MCF 10A (cell line): ENCODE measurements around the gene CACNA1D. TPM values are rescaled to one million over a fixed set of nuclear protein-coding genes. Genes with fewer than 3 reads are reported as not detected.

Experiments used
- BruUV-seq: library from RNA; stranded (reverse); fragments of 400-500 nt; replicated peaks from 2 replicates; lab custom pipeline; 2021; lab: Mats Ljungman, UMichigan
- CTCF ChIA-PET: fragments of 300-600 bp; sonication (Branson Sonifier 250); formaldehyde crosslinking; extraction: SDS; loops from one replicate; lab custom pipeline; 2021; ENCODE audit warnings: antibody characterized with exemption, inconsistent platforms; lab: Yijun Ruan, JAX
- POLR2A ChIA-PET: fragments of 300-600, 350-650 bp; sonication (Branson Sonifier 250); formaldehyde crosslinking; extraction: SDS; loops from one replicate; lab custom pipeline; 2020; ENCODE audit warnings: antibody characterized with exemption, inconsistent platforms; lab: Yijun Ruan, JAX
- DNase-seq: peaks from one replicate; pipeline ENCODE4 v3.0.0-alpha.2; 2018; ENCODE audit not compliant: unreplicated experiment
- H3K27ac Mint-ChIP-seq: one replicate; pipeline ENCODE4 v1.8.0; 2022; ENCODE audit warnings: mild to moderate bottlenecking, low read depth, mixed read lengths; ENCODE audit not compliant: unreplicated experiment
- H3K27me3 Mint-ChIP-seq: one replicate; pipeline ENCODE4 v1.8.0; 2022; ENCODE audit warnings: mixed read lengths; ENCODE audit not compliant: insufficient read depth, unreplicated experiment
- H3K36me3 Mint-ChIP-seq: one replicate; pipeline ENCODE4 v1.8.0; 2022; ENCODE audit warnings: mild to moderate bottlenecking, moderate library complexity, mixed read lengths; ENCODE audit not compliant: insufficient read depth, unreplicated experiment
- H3K4me1 Mint-ChIP-seq: one replicate; pipeline ENCODE4 v1.8.0; 2022; ENCODE audit warnings: mixed read lengths; ENCODE audit not compliant: insufficient read depth, unreplicated experiment
- H3K4me3 Mint-ChIP-seq: one replicate; pipeline ENCODE4 v1.8.0; 2022; ENCODE audit warnings: mild to moderate bottlenecking, moderate library complexity, mixed read lengths; ENCODE audit not compliant: unreplicated experiment
- H3K9me3 Mint-ChIP-seq: one replicate; pipeline ENCODE4 v1.8.0; 2022; ENCODE audit warnings: mixed read lengths; ENCODE audit not compliant: unreplicated experiment
- intact Hi-C: fragments of 100-400 bp; cut with micrococcal nuclease; formaldehyde crosslinking; loops from 2 replicates; pipeline ENCODE4 v1.14.1; 2022
- total RNA-seq: library from RNA; stranded (reverse); gene quantifications from 2 replicates; pipeline ENCODE4 v1.2.3, GENCODE V29; 2022
- TF ChIP-seq, protein P1 (sequence below): fragments of 200-600 bp; IDR thresholded peaks from one replicate; pipeline ENCODE4 v1.8.0; 2022; ENCODE audit warnings: antibody characterized with exemption, mild to moderate bottlenecking; ENCODE audit not compliant: unreplicated experiment

CACNA1D gene
- total RNA-seq, 1 experiment from 2014 or later: 0.26 TPM

GRCh38 chr3:53680028-53680427 is 185.6 kb downstream of the CACNA1D start:
- no peaks in the 10 kb centered on the region for H3K36me3 Mint-ChIP-seq
- no peak for DNase-seq
- H3K27me3 Mint-ChIP-seq: peaks cover 47% of the 10 kb centered on the region
- TF ChIP-seq, protein P1, sequence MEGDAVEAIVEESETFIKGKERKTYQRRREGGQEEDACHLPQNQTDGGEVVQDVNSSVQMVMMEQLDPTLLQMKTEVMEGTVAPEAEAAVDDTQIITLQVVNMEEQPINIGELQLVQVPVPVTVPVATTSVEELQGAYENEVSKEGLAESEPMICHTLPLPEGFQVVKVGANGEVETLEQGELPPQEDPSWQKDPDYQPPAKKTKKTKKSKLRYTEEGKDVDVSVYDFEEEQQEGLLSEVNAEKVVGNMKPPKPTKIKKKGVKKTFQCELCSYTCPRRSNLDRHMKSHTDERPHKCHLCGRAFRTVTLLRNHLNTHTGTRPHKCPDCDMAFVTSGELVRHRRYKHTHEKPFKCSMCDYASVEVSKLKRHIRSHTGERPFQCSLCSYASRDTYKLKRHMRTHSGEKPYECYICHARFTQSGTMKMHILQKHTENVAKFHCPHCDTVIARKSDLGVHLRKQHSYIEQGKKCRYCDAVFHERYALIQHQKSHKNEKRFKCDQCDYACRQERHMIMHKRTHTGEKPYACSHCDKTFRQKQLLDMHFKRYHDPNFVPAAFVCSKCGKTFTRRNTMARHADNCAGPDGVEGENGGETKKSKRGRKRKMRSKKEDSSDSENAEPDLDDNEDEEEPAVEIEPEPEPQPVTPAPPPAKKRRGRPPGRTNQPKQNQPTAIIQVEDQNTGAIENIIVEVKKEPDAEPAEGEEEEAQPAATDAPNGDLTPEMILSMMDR: no peak
- H3K9me3 Mint-ChIP-seq: no peaks in the 10 kb centered on the region
- POLR2A ChIA-PET: no interaction called here
- intact Hi-C loops: no loop called here
- CTCF ChIA-PET: interaction anchor here (0.9 to 1.9 kb wide), 3 partner anchors 10 to 31 kb away, joined by 3 to 8 read pairs (median 3); no protein-coding TSS in a partner anchor
- H3K27ac Mint-ChIP-seq: no peak overlapping the region
- no peaks in the 10 kb centered on the region for H3K4me1 Mint-ChIP-seq
- no peak overlapping the region for H3K4me3 Mint-ChIP-seq
- no TSS peak for BruUV-seq

GRCh38 chr3:53682807-53683206 is 188.4 kb downstream of the CACNA1D start:
- Mint-ChIP-seq H3K9me3 (no peaks in the 10 kb centered on the region), H3K4me3 (no peak overlapping the region), H3K27me3 (peaks cover 51% of the 10 kb centered on the region), H3K27ac (no peak overlapping the region), H3K4me1 (no peaks in the 10 kb centered on the region), H3K36me3 (no peaks in the 10 kb centered on the region)
- BruUV-seq: no TSS peak
- intact Hi-C loops: no loop called here
- CTCF ChIA-PET: interaction anchor here (0.6 to 1.2 kb wide), 4 partner anchors 10 to 810 kb away, joined by 3 read pairs; no protein-coding TSS in a partner anchor
- DNase-seq: no peak
- TF ChIP-seq, protein P1: no peak
- POLR2A ChIA-PET: no interaction called here

- Mint-ChIP-seq H3K4me1 (no peaks in the 10 kb centered on the region), H3K27ac (no peak overlapping the region), H3K36me3 (no peaks in the 10 kb centered on the region), H3K9me3 (no peaks in the 10 kb centered on the region), H3K4me3 (no peak overlapping the region), H3K27me3 (peaks cover 45% of the 10 kb centered on the region)
- ChIA-PET POLR2A (interaction anchor here (0.8 kb wide), 1 partner anchor 16 kb away, joined by 3 read pairs; no protein-coding TSS in a partner anchor), CTCF (interaction anchor here (0.5 to 1.1 kb wide), 2 partner anchors 88 to 313 kb away, joined by 3 read pairs; no protein-coding TSS in a partner anchor)
- intact Hi-C loops: no loop called here
- DNase-seq: no peak
- no TSS peak for BruUV-seq
- TF ChIP-seq, protein P1: no peak
These were observed 193.7 kb downstream of the CACNA1D start for GRCh38 chr3:53688066-53688465.

DNA sequence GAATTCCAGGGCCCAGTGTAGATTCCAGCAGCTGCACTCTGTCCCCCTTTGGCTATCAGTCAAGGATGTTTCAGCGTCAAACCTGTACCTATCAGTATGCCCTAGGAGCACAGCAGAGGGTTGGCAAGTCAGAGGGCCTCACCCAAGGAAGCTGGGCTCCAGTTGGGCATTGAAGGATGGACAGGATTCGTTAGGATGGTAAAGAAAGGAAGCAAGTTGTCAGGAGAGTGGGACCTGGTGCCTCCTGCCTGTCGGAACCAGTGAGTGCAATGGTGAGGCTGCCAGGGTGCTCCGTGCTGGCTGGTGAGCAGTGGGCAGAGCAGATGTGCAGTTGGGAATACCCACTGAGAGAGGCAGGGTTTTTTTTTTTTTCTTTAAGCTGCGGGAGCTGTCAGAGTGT is 194.6 kb downstream of the CACNA1D start:
- TF ChIP-seq, protein P1: no peak
- Mint-ChIP-seq H3K27me3 (peaks cover 45% of the 10 kb centered on the region), H3K4me1 (no peaks in the 10 kb centered on the region), H3K9me3 (no peaks in the 10 kb centered on the region), H3K36me3 (no peaks in the 10 kb centered on the region), H3K4me3 (no peak overlapping the region), H3K27ac (no peak overlapping the region)
- CTCF ChIA-PET: interaction anchor here (0.7 to 1.0 kb wide), 3 partner anchors 11 to 66 kb away, joined by 4 read pairs; no protein-coding TSS in a partner anchor
- BruUV-seq: no TSS peak
- intact Hi-C loops: no loop called here
- DNase-seq: no peak
- POLR2A ChIA-PET: no interaction called here
